ENCODE results near the gene FGFR4. TPM values are rescaled to one million over a fixed set of nuclear protein-coding genes. Genes with fewer than 3 reads are reported as not detected.

Gene FGFR4
- polyA plus RNA-seq, 2 donors = 1.3 to 1.4 TPM

DNA sequence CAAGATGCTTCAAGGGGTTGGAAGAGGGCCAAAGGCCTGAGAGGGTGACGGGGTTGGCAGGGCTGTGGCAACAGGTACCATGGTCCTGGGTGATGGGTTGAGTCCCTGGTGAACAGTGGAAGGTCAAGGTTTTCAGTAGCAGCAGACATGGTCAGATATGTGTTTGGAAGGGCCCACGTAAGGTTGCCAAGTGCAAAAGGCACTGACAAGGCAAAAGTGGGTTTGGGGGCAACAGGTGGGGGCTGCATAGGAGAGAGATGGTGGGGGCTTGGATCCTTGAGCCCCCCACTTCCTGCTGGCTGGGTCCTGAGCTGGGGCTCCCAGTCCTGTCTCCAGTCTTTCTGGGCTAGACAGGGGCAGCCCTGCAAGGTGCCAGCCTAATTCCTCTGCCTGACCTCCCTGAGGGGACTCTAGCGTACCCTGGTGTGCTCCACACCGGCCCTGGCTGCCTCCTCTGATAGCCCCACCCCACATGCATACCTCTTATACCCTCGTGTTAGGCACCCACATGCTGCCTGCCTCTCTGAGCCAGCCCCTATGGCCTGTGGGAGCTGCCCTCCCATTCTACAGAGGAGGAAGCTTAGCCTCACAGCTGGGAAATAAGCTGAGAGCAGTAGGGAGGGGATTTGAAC lies 26.0 kb downstream of the FGFR4 start:
- WGBS, 2 donors = 63 to 75% methylated on average over 5 of the region's 5 CpGs

DNA sequence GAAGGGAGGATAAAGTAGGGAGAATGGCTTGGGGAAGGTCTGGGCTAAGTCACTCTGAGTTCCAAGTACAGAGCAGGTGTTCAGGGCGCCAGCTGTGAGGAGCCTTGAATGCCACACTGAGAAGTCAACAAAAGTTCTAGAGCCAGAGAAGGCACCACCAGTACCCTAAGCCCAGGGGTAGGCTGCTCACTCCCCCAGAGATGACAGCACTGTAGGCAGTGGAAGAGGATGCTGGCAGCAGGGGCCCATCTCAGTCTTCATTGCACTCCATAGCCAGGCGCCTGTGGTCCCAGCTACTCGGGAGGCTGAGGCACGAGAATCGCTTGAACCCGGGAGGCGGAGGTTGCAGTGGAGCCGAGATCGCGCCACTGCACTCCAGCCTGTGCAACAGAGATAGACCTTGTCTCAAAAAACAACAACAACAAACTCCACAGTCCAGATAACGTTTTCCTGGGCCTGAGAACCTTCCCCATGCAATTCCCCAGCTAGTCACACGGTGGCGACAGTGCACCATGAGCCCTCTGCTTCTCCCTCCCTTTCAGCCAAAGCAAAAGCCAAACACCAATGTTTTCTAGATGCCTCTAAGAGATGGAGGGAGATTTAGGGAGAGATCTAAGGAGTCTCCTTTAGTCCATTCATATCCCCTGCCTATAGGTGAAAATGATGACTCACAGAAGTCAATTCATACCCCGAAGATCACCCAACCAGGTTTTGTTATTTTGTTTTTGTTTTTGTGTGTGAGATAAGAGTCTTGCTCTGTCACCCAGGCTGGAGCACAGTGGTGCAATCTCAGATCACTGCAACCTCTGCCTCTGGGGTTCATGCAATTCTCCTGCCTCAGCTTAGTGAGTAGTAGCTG lies 27.1 kb downstream of the FGFR4 start:
- Histone ChIP-seq H3K9me3 (ENCODE audit: control insufficient read depth in 2 of 2, insufficient read depth in 1 of 2, low read depth in 1 of 2, low read length in 1 of 2) (no peaks in the 10 kb centered on the region), H3K4me3 (ENCODE audit: low read depth in 1 of 2, low read length in 2 of 2) (no peak overlapping the region), H3K4me1 (ENCODE audit: control insufficient read depth in 2 of 2, insufficient read depth in 2 of 2, low read length in 1 of 2) (peaks cover 0 to 6% of the 10 kb centered on the region in 2 donors), H3K27ac (ENCODE audit: low read depth in 2 of 2, low read length in 1 of 2) (no peak overlapping the region), H3K27me3 (ENCODE audit: control insufficient read depth in 1 of 2, insufficient read depth in 2 of 2, low read length in 2 of 2) (no peaks in the 10 kb centered on the region), H3K36me3 (ENCODE audit: control insufficient read depth in 2 of 2, insufficient read depth in 2 of 2, low read length in 1 of 2) (no peaks in the 10 kb centered on the region)
- WGBS, 2 donors = 17 to 19% methylated on average over 14 of the region's 14 CpGs

More for the DNA sequence above, 26.0 kb downstream of the FGFR4 start:
- Histone ChIP-seq H3K9me3 (ENCODE audit: control insufficient read depth in 2 of 2, insufficient read depth in 1 of 2, low read depth in 1 of 2, low read length in 1 of 2) (no peaks in the 10 kb centered on the region), H3K27ac (ENCODE audit: low read depth in 2 of 2, low read length in 1 of 2) (no peak overlapping the region), H3K4me3 (ENCODE audit: low read depth in 1 of 2, low read length in 2 of 2) (no peak overlapping the region), H3K27me3 (ENCODE audit: control insufficient read depth in 1 of 2, insufficient read depth in 2 of 2, low read length in 2 of 2) (no peaks in the 10 kb centered on the region), H3K36me3 (ENCODE audit: control insufficient read depth in 2 of 2, insufficient read depth in 2 of 2, low read length in 1 of 2) (no peaks in the 10 kb centered on the region), H3K4me1 (ENCODE audit: control insufficient read depth in 2 of 2, insufficient read depth in 2 of 2, low read length in 1 of 2) (peaks cover 0 to 6% of the 10 kb centered on the region in 2 donors)

DNA sequence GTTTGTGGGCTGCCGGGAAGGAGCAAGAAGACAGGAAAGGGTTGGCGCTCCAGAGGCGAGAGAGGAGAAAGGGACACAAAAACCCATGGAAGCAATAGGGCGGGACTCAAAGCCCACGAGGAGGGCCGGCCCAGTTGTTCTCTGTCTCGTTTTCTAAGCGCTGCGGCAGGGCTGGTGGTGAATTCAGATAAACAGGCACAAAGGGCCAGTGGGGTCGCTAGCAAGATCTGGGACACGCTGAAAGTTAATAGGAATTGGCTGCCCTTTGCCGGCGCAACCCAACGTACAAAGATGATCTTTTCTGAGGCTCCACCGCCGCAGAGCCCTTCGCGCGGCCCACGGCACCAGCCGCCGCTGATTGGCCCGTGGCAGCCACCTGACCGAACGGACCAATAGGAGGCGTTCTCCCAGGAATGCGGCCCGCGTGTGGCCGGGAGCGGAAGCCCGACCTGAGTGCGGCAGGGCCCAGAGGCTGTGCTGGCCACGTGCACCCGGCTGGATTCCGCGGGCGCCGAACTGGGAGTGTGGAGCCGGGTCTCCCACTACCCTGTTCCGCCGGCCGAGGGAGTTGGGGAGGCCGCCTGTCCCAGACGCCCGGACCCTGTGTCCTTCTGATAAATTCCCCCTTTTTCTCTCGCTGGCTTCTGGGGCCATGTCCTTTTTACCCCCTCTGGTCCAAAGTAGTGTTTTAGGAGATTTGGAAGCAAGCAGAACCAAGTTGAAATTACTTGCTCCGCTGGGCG lies 30.1 kb downstream of the FGFR4 start:
- H3K27me3 ChIP-seq (ENCODE audit: control insufficient read depth in 1 of 2, insufficient read depth in 2 of 2, low read length in 2 of 2) = no peaks in the 10 kb centered on the region
- peaks cover 0 to 6% of the 10 kb centered on the region in 2 donors for H3K4me1 ChIP-seq (ENCODE audit: control insufficient read depth in 2 of 2, insufficient read depth in 2 of 2, low read length in 1 of 2)
- peak overlapping the region; percentile 21 to 25 for H3K4me3 ChIP-seq (ENCODE audit: low read depth in 1 of 2, low read length in 2 of 2)
- WGBS, 2 donors = 27% methylated on average over 49 of the region's 49 CpGs
- peak overlapping the region; percentile 52 to 78 for H3K27ac ChIP-seq (ENCODE audit: low read depth in 2 of 2, low read length in 1 of 2)
- H3K36me3 ChIP-seq (ENCODE audit: control insufficient read depth in 2 of 2, insufficient read depth in 2 of 2, low read length in 1 of 2) = no peaks in the 10 kb centered on the region
- no peaks in the 10 kb centered on the region for H3K9me3 ChIP-seq (ENCODE audit: control insufficient read depth in 2 of 2, insufficient read depth in 1 of 2, low read depth in 1 of 2, low read length in 1 of 2)

DNA sequence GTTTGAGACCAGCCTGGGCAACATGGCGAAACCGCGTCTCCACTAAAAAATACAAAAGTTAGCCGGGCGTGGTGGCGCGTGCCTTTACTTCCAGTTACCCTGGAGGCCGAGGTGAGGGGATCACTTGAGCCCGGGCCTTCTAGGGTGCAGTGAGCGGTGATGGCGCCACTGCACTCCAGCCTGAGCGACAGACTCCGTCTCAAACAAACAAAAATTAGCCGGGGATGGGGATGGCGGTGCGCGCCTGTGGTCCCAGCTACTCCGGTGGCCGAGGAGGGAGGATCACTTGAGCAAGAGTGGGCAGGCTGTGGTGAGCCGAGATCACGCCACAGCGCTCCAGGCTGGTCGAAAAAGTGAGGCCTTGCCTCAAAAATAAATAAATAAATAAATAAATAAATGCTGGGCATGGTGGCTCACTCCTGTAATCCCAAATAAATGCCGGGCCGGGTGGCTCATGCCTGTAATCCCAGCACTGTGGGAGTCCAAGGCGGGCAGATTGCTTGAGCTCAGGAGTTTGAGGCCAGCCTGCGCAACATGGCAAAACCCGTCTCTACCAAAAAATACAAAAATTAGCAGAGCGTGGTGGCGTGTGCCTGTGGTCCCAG lies 30.8 kb downstream of the FGFR4 start:
- 98 to 99% methylated on average over 30 of the region's 30 CpGs for WGBS, 2 donors
- Histone ChIP-seq H3K27ac (ENCODE audit: low read depth in 2 of 2, low read length in 1 of 2) (no peak overlapping the region), H3K36me3 (ENCODE audit: control insufficient read depth in 2 of 2, insufficient read depth in 2 of 2, low read length in 1 of 2) (no peaks in the 10 kb centered on the region), H3K9me3 (ENCODE audit: control insufficient read depth in 2 of 2, insufficient read depth in 1 of 2, low read depth in 1 of 2, low read length in 1 of 2) (no peaks in the 10 kb centered on the region), H3K4me1 (ENCODE audit: control insufficient read depth in 2 of 2, insufficient read depth in 2 of 2, low read length in 1 of 2) (peaks cover 0 to 6% of the 10 kb centered on the region in 2 donors), H3K27me3 (ENCODE audit: control insufficient read depth in 1 of 2, insufficient read depth in 2 of 2, low read length in 2 of 2) (no peaks in the 10 kb centered on the region), H3K4me3 (ENCODE audit: low read depth in 1 of 2, low read length in 2 of 2) (no peak overlapping the region)

DNA sequence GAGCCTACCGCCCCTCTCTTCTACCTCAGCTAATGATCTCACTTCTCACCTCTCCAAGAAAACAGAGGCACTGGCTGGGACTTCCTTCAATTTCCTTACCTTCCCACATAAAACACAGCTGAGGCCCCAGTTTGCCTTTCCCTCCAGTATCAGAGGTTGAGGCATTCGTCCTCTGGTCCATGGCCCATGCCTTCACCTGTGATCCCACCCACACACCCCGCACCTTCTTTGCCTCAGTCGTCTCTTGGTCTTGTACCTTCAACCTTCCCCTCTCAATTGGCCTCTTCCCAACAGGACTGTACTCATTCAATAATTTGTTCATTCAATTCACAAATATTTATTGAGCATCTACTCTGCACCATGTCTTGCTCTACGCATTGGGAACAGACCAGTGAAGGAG lies 35.9 kb downstream of the FGFR4 start:
- Histone ChIP-seq H3K27ac (ENCODE audit: low read depth in 2 of 2, low read length in 1 of 2) (no peak overlapping the region), H3K4me3 (ENCODE audit: low read depth in 1 of 2, low read length in 2 of 2) (no peak overlapping the region), H3K4me1 (ENCODE audit: control insufficient read depth in 2 of 2, insufficient read depth in 2 of 2, low read length in 1 of 2) (no peaks in the 10 kb centered on the region), H3K36me3 (ENCODE audit: control insufficient read depth in 2 of 2, insufficient read depth in 2 of 2, low read length in 1 of 2) (no peaks in the 10 kb centered on the region), H3K9me3 (ENCODE audit: control insufficient read depth in 2 of 2, insufficient read depth in 1 of 2, low read depth in 1 of 2, low read length in 1 of 2) (no peaks in the 10 kb centered on the region), H3K27me3 (ENCODE audit: control insufficient read depth in 1 of 2, insufficient read depth in 2 of 2, low read length in 2 of 2) (no peaks in the 10 kb centered on the region)
- WGBS, 2 donors = 94% methylated on average over 5 of the region's 5 CpGs

DNA sequence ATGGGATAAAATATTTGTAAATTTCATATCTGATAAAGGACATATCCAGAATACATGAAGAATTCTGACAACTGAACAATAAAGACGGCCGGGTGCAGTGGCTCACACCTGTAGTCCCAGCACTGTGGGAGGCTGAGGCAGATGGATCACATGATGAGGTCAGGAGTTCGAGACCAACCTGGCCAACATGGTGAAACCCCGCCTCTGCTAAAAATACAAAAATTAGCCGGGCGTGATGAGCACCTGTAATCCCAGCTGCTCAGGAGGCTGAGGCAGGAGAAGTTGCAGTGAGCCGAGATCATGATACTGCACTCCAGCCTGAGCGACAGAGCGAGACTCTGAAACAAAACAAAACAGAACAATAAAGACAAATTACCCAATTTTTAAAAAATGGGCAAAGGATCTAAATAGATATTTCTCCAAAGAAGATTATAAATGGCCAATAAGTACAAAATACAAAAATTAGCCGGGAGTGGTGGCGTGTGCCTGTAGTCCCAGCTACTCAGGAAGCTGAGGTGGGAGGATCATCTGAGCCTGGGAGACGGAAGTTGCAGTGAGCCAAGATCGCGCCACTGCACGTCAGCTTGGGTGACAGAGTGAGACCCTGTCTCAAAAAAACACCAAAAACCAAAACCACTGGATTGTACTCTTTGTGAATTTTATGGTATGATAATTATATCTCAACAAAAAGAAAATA lies 37.2 kb downstream of the FGFR4 start:
- Histone ChIP-seq H3K4me3 (ENCODE audit: low read depth in 1 of 2, low read length in 2 of 2) (no peak overlapping the region), H3K9me3 (ENCODE audit: control insufficient read depth in 2 of 2, insufficient read depth in 1 of 2, low read depth in 1 of 2, low read length in 1 of 2) (no peaks in the 10 kb centered on the region), H3K36me3 (ENCODE audit: control insufficient read depth in 2 of 2, insufficient read depth in 2 of 2, low read length in 1 of 2) (no peaks in the 10 kb centered on the region), H3K27me3 (ENCODE audit: control insufficient read depth in 1 of 2, insufficient read depth in 2 of 2, low read length in 2 of 2) (no peaks in the 10 kb centered on the region), H3K4me1 (ENCODE audit: control insufficient read depth in 2 of 2, insufficient read depth in 2 of 2, low read length in 1 of 2) (no peaks in the 10 kb centered on the region), H3K27ac (ENCODE audit: low read depth in 2 of 2, low read length in 1 of 2) (no peak overlapping the region)
- 85 to 92% methylated on average over 15 of the region's 15 CpGs for WGBS, 2 donors

DNA sequence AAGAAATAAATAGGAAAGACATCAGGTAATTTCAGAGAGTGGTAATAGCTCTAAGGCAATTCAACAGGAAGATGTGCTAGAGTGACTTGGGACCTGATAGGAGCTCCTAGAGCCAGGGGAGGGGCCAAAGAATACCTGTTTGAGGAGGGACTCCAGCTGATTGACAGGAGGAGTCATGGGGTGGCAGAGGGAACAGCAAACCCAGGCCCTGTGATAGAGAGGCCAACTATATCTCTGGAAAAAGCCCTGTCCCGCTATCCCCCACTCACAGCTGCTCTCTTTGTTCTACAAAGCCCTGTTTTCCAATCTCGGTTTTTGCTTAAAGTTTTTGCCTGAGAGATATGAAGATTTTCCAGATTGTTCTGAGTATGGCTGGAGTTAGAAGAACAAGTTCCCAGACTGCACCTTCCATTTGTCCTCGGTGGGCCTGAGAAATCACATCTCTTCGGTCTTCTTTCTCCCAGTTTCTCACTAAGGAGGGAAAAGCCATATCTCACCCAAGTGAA lies 37.8 kb downstream of the FGFR4 start:
- no peak overlapping the region for H3K4me3 ChIP-seq (ENCODE audit: low read depth in 1 of 2, low read length in 2 of 2)
- no peaks in the 10 kb centered on the region for H3K36me3 ChIP-seq (ENCODE audit: control insufficient read depth in 2 of 2, insufficient read depth in 2 of 2, low read length in 1 of 2)
- H3K27ac ChIP-seq (ENCODE audit: low read depth in 2 of 2, low read length in 1 of 2) = no peak overlapping the region
- no peaks in the 10 kb centered on the region for H3K4me1 ChIP-seq (ENCODE audit: control insufficient read depth in 2 of 2, insufficient read depth in 2 of 2, low read length in 1 of 2)
- H3K9me3 ChIP-seq (ENCODE audit: control insufficient read depth in 2 of 2, insufficient read depth in 1 of 2, low read depth in 1 of 2, low read length in 1 of 2) = no peaks in the 10 kb centered on the region
- H3K27me3 ChIP-seq (ENCODE audit: control insufficient read depth in 1 of 2, insufficient read depth in 2 of 2, low read length in 2 of 2) = no peaks in the 10 kb centered on the region
- 86% methylated on average over 4 of the region's 4 CpGs for WGBS, 2 donors

DNA sequence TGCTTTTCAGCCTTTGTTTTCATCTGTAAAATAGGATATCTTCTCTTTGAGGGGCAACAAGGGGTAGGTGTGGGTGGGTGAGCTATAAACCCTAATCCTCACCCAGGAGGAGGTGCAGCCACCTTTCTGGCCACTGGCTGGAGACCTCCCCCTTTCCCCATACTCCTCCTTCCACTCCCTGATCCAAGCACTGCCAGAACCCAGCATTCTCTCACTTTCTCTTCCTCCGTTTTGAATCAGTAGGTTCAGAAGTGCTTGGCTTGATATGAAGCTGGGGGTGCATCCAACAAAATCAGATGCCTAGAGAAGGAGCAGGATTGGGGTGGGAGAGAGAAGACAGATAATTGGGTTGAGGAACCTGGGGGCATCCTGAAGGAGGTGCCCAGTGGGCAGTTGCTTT lies 40.1 kb downstream of the FGFR4 start:
- Histone ChIP-seq H3K36me3 (ENCODE audit: control insufficient read depth in 2 of 2, insufficient read depth in 2 of 2, low read length in 1 of 2) (no peaks in the 10 kb centered on the region), H3K4me3 (ENCODE audit: low read depth in 1 of 2, low read length in 2 of 2) (no peak overlapping the region), H3K4me1 (ENCODE audit: control insufficient read depth in 2 of 2, insufficient read depth in 2 of 2, low read length in 1 of 2) (peaks cover 0 to 5% of the 10 kb centered on the region in 2 donors), H3K27ac (ENCODE audit: low read depth in 2 of 2, low read length in 1 of 2) (no peak overlapping the region), H3K9me3 (ENCODE audit: control insufficient read depth in 2 of 2, insufficient read depth in 1 of 2, low read depth in 1 of 2, low read length in 1 of 2) (no peaks in the 10 kb centered on the region), H3K27me3 (ENCODE audit: control insufficient read depth in 1 of 2, insufficient read depth in 2 of 2, low read length in 2 of 2) (no peaks in the 10 kb centered on the region)
- WGBS, 2 donors = 83 to 85% methylated on average over 1 of the region's 1 CpG

DNA sequence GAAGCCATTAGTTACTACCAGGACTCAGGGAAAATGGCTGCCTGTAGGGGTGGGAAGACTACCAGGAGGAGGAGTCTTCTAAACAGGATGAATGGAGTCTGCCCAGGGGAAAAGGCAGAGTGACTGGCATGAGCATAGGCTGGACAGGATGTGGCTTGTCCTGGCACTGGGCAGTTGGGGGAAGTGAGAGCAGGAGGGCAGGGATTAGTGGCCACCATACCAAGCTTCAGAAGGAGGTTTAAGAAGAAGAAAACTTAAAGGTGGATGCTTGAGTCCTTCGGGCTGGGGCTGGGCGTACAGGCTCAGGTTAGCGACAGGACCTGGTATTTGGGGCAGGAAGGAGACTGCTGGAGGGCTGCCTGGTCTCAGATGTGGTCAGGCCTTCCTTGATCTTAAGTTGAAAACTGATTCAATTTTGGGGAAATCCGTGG lies 41.9 kb downstream of the FGFR4 start:
- Histone ChIP-seq H3K4me3 (ENCODE audit: low read depth in 1 of 2, low read length in 2 of 2) (no peak overlapping the region), H3K27ac (ENCODE audit: low read depth in 2 of 2, low read length in 1 of 2) (no peak overlapping the region), H3K36me3 (ENCODE audit: control insufficient read depth in 2 of 2, insufficient read depth in 2 of 2, low read length in 1 of 2) (no peaks in the 10 kb centered on the region), H3K9me3 (ENCODE audit: control insufficient read depth in 2 of 2, insufficient read depth in 1 of 2, low read depth in 1 of 2, low read length in 1 of 2) (no peaks in the 10 kb centered on the region), H3K4me1 (ENCODE audit: control insufficient read depth in 2 of 2, insufficient read depth in 2 of 2, low read length in 1 of 2) (peaks cover 0 to 5% of the 10 kb centered on the region in 2 donors), H3K27me3 (ENCODE audit: control insufficient read depth in 1 of 2, insufficient read depth in 2 of 2, low read length in 2 of 2) (no peaks in the 10 kb centered on the region)
- WGBS, 2 donors = 72 to 74% methylated on average over 4 of the region's 4 CpGs
